ENCODE measurements around the gene HMCN2.
A peak's percentile ranks its signal among the peaks of the same experiment; 100 is the strongest.

Gene HMCN2

DNA sequence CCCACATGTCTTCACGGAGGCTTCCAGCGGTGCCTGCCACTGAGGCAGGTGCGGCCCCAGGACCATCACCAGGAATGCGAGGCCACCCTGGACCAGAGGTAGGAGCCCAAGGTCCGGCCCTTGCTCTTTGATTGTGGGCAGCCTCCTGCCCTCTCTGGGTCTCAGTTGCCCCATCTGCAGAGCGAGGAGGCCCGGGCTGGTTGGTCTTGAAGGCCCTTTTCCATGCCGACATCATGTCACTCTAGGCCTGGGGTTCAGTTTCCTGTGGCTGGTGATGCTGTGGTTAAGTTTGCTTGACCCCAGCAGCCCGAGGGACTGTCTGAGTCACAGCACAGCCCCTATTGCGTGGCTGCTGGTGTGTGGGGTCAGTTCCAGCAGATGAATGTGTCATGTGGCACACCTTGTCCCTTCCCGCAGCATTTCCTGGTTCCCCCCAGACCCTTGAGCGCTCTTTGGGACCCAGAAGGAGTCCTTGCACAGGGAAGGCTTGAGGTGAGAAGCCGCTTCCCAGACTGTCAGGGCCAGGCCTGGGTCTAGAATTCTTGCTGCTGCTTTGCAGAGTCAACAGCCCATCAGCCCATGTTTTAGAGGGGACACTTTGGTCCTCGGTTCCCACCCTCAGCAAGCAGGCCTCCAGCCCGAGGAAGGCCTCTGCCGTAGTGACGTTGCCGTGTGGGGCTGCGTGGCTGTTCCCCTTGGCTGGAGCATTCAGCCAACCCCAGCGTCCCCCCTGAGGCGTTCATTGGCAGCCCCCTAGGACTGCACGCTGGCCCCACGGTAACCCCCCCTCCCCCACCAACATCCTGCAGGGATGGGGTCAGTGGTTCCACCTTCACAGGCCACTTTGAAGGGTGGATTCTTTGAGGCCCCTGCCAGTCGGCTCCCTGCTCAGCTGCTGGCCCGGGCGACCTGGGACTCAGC is 31.0 kb upstream of the HMCN2 start:
- DNase-seq (ENCODE audit: low read depth), result no peak
- TF ChIP-seq, protein P1, sequence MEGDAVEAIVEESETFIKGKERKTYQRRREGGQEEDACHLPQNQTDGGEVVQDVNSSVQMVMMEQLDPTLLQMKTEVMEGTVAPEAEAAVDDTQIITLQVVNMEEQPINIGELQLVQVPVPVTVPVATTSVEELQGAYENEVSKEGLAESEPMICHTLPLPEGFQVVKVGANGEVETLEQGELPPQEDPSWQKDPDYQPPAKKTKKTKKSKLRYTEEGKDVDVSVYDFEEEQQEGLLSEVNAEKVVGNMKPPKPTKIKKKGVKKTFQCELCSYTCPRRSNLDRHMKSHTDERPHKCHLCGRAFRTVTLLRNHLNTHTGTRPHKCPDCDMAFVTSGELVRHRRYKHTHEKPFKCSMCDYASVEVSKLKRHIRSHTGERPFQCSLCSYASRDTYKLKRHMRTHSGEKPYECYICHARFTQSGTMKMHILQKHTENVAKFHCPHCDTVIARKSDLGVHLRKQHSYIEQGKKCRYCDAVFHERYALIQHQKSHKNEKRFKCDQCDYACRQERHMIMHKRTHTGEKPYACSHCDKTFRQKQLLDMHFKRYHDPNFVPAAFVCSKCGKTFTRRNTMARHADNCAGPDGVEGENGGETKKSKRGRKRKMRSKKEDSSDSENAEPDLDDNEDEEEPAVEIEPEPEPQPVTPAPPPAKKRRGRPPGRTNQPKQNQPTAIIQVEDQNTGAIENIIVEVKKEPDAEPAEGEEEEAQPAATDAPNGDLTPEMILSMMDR (IDR thresholded peaks at IDR 0.05; ENCODE audit: insufficient read depth, low read depth, low read length, missing control alignments), result no peak
- no peak overlapping the region for H3K4me3 ChIP-seq (ENCODE audit: low read length)

DNA sequence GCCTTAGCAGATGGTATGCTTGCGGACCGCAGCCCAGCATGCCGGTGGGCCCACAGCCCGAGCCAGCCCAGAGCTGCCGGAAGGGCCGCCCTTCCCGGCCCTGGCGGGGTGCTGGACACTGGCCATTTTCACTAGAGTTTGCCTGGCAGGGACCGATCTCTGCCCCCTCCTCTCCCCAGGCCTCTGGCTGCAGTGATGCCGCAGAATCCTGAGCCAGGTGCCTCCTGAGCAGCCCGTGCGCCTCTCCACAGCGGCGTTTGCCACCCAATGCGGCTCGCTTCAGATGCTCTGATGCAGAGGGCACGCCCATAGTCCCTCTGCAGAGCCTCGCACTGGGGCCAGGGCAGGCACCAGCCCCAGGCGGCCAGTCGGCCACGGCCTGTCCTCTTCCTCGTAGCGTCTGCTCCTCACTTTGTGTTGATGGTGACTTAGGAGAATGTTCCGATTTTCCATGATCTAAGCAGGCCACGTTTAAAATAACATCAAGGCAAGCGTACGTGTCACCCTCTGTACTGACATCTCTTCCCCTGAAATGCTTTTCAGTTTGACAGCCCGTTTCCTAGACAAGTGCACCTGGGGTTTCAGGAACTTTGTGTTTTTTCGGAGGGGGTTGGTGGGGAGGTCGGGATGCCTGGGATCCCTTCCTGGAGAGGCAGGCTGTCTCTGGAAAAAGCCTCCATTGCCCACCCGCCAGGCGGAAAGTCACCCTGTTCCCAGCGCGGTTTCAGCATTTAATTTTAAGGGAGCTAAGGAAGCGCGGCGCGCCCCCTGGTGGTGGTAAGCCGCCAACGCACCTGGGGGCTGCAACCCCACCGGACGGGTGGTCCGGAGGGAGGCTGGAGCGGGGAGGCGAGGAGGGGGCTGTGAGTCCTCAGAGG is 29.8 kb upstream of the HMCN2 start:
- peak; percentile 50 for DNase-seq (ENCODE audit: low read depth)
- H3K4me3 ChIP-seq (ENCODE audit: low read length), result no peak overlapping the region
- TF ChIP-seq, protein P1 (IDR thresholded peaks at IDR 0.05; ENCODE audit: insufficient read depth, low read depth, low read length, missing control alignments), result peak; percentile 94

DNA sequence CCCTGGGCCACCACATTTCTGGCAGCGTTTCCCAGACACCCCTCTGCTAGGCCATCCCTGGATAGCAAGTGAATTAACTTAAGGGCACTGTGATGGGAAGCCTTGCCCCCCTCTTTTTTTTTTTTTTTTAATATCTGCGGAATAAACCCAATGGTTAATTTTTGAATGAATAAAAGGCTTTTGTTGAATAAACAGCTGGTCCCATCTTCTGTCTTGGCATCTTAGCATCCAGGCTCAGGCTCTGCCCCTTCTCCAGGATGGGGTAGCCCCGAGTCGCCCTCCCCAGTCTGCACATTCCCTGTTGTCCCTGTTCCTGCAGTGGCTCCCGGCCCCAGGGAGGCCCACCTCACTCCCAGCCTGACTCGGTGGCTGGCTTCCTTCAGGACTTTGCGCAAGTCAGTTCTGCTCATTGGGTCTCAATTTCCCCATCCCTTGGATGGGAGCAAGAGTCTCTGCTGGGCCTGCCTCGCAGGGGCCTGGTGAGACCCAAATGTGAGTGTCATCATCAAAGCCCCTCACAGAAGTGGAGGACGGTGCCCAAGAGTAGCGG is 29.0 kb upstream of the HMCN2 start:
- DNase-seq (ENCODE audit: low read depth), result no peak
- TF ChIP-seq, protein P1 (IDR thresholded peaks at IDR 0.05; ENCODE audit: insufficient read depth, low read depth, low read length, missing control alignments), result no peak
- no peak overlapping the region for H3K4me3 ChIP-seq (ENCODE audit: low read length)

DNA sequence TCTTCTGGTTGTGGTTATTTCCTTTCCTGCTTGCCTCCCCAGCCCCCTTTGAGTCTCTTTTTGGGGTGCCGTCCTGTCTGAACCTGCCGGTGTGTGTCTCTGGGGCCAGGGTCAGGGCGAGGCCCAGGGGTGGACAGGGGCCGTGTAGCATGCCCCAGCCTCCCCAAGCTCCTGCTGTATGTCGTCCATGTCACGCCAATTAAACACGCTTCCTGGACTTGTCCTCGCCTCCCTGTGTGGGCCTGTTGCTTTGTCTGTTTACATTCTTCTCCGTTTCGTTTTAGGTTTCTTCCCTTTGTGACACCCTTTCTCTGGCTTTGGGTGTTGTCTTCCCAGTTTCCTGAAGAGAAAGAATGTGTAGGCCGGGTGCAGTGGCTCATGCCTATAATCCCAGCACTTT is 28.5 kb upstream of the HMCN2 start:
- no peak overlapping the region for H3K4me3 ChIP-seq (ENCODE audit: low read length)
- DNase-seq (ENCODE audit: low read depth), result peak; percentile 86
- TF ChIP-seq, protein P1 (IDR thresholded peaks at IDR 0.05; ENCODE audit: insufficient read depth, low read depth, low read length, missing control alignments), result no peak

DNA sequence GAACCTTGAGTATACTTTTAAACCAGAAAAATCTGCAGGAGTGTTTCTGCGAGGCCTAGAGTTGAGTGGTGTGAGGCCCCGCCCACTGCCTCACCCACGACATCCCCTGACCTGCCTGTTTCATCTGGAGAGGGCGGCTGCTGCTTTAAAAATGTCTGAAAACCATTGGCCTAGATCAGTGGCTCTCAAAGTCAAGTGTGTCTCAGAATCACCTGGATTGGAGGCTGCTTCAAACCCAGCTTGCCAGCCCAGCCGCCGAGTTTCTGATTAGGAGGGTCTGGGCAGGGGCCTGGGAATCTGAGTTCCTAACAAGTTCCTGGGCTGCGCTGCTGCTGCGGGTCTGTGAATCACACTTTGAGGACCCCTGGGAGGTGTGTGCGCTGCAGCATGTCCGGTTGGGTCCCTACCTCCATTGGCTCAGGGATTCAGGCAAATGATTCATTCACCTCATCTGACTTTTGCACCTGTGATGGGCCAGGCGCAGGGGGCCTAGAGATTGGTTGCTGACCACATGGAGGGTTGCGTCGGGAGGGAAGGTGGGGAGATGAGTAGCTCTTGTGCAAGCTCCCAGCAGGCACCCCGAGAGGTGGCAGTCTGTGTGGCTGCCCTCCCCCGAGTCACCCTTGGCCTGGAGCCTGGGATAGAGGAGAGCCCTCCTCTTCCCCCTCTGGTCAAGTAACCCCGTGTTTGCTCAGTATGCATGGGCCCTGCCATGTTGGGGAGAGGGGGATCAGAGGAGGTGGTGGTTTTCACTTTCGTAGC is 27.6 kb upstream of the HMCN2 start:
- no peak overlapping the region for H3K4me3 ChIP-seq (ENCODE audit: low read length)
- TF ChIP-seq, protein P1 (IDR thresholded peaks at IDR 0.05; ENCODE audit: insufficient read depth, low read depth, low read length, missing control alignments), result no peak
- DNase-seq (ENCODE audit: low read depth), result no peak

DNA sequence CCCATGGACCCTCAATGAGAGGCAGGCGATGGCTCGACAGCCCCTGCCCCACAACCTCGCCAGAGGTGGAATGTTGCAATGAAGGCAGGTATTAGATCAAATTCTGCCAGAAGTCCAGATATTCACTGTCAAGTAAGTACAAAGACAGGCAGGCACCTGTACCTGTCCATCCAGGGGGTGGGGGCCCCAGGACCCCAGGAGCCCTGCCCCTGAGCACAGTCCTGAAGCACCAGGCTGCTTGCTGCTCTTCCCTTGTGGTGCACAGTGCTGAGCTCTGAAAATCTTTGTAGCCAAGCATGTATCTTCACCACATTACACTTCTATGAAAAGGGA is 26.2 kb upstream of the HMCN2 start:
- DNase-seq (ENCODE audit: low read depth), result no peak
- no peak overlapping the region for H3K4me3 ChIP-seq (ENCODE audit: low read length)
- TF ChIP-seq, protein P1 (IDR thresholded peaks at IDR 0.05; ENCODE audit: insufficient read depth, low read depth, low read length, missing control alignments), result no peak

Data from epithelial cell of esophagus (primary cell).